IMR-90 (cell line): Measurements from ENCODE around the gene SLC22A2. TPM values are rescaled to one million over a fixed set of nuclear protein-coding genes. Genes with fewer than 3 reads are reported as not detected.

ENCODE experiments used
- ATAC-seq: fragments of 200-7000 bp; cut with Tn5 transposase; 2 replicates; pipeline ENCODE4 v1.9.1; 2020; ENCODE audit warnings: low read depth, mild to moderate bottlenecking, moderate library complexity
- BruUV-seq: library from RNA; stranded (reverse); fragments of 400-500 nt; replicated peaks from 2 replicates; lab custom pipeline; 2021; lab: Mats Ljungman, UMichigan
- CTCF ChIA-PET: fragments of 300-600 bp; formaldehyde crosslinking; extraction: SDS; loops from one replicate; lab custom pipeline; 2021; ENCODE audit warnings: antibody characterized with exemption; lab: Yijun Ruan, JAX
- POLR2A ChIA-PET: fragments of 300-600 bp; sonication (Branson Sonifier 250); formaldehyde crosslinking; loops from one replicate; lab custom pipeline; 2022; ENCODE audit warnings: antibody characterized with exemption; ENCODE audit not compliant: unreplicated experiment; lab: Charles Lee
- DNase-seq: peaks from one replicate; pipeline ENCODE4 v3.0.0; 2013
- H2AFZ ChIP-seq: replicated peaks from 2 replicates; pipeline ENCODE3; 2013; ENCODE audit warnings: low read length, mild to moderate bottlenecking; ENCODE audit not compliant: poor library complexity
- H2AK5ac ChIP-seq: 2 replicates; pipeline ENCODE4 v1.6.1; 2013; ENCODE audit warnings: low read depth, low read length, inconsistent platforms
- H2AK9ac ChIP-seq: replicated peaks from 2 replicates; pipeline ENCODE3; 2013; ENCODE audit warnings: mild to moderate bottlenecking, low read depth, low read length, moderate library complexity; ENCODE audit not compliant: poor library complexity
- H2BK120ac ChIP-seq: 2 replicates; pipeline ENCODE4 v1.6.1; 2013; ENCODE audit warnings: low read depth, low read length, inconsistent platforms
- H2BK15ac ChIP-seq: 3 replicates; pipeline ENCODE4 v1.6.1; 2013; ENCODE audit warnings: low read depth, low read length, inconsistent platforms
- H2BK20ac ChIP-seq: 2 replicates; pipeline ENCODE4 v1.6.1; 2013; ENCODE audit warnings: low read depth, mild to moderate bottlenecking, inconsistent platforms, low read length, moderate library complexity
- H2BK5ac ChIP-seq: 2 replicates; pipeline ENCODE4 v1.6.1; 2013; ENCODE audit warnings: mild to moderate bottlenecking, low read depth, low read length, inconsistent platforms; ENCODE audit not compliant: poor library complexity, severe bottlenecking
- H3K14ac ChIP-seq: replicated peaks from 2 replicates; pipeline ENCODE4 v1.6.1; 2013; ENCODE audit warnings: low read depth, low read length, inconsistent platforms
- H3K18ac ChIP-seq: 2 replicates; pipeline ENCODE4 v1.6.1; 2013; ENCODE audit warnings: low read depth, low read length, control low read depth
- H3K23ac ChIP-seq: 2 replicates; pipeline ENCODE4 v1.6.1; 2013; ENCODE audit warnings: low read depth, low read length, inconsistent platforms
- H3K27ac ChIP-seq: 2 replicates; pipeline ENCODE4 v1.5.1; 2013; ENCODE audit warnings: mild to moderate bottlenecking, control low read depth, low read length; ENCODE audit not compliant: insufficient read depth
- H3K27me3 ChIP-seq: 2 replicates; pipeline ENCODE4 v1.6.1; 2013; ENCODE audit warnings: low read length; ENCODE audit not compliant: control insufficient read depth, insufficient read depth
- H3K36me3 ChIP-seq: 2 replicates; pipeline ENCODE4 v1.6.1; 2013; ENCODE audit warnings: low read length, mixed read lengths; ENCODE audit not compliant: control insufficient read depth, insufficient read depth
- H3K4ac ChIP-seq: 2 replicates; pipeline ENCODE4 v1.6.1; 2013; ENCODE audit warnings: low read depth, low read length, inconsistent platforms
- H3K4me1 ChIP-seq: 2 replicates; pipeline ENCODE4 v1.6.1; 2013; ENCODE audit warnings: low read length, mixed read lengths; ENCODE audit not compliant: control insufficient read depth, insufficient read depth
- H3K4me2 ChIP-seq: 2 replicates; pipeline ENCODE4 v1.6.1; 2013; ENCODE audit warnings: low read depth, mild to moderate bottlenecking, control low read depth, low read length, moderate library complexity
- H3K4me3 ChIP-seq: 2 replicates; pipeline ENCODE4 v1.5.1; 2013; ENCODE audit warnings: low read depth, mild to moderate bottlenecking, control low read depth, low read length, moderate library complexity; ENCODE audit not compliant: insufficient read depth
- H3K56ac ChIP-seq: 2 replicates; pipeline ENCODE4 v1.6.1; 2013; ENCODE audit warnings: low read length, inconsistent platforms; ENCODE audit not compliant: insufficient read depth; ENCODE audit errors: extremely low read depth
- H3K79me1 ChIP-seq, 2 experiments: 2 replicates each; pipeline ENCODE4 v1.6.1; 2013; ENCODE audit warnings: low read length in 2 of 2, inconsistent platforms in 1 of 2, low read depth in 1 of 2
- H3K9ac ChIP-seq: 2 replicates; pipeline ENCODE4 v1.6.1; 2013; ENCODE audit warnings: low read depth, low read length, control low read depth
- H3K9me1 ChIP-seq: 2 replicates; pipeline ENCODE4 v1.6.1; 2013; ENCODE audit warnings: low read length, inconsistent platforms; ENCODE audit not compliant: insufficient read depth
- H3K9me3 ChIP-seq: 2 replicates; pipeline ENCODE4 v1.6.1; 2013; ENCODE audit warnings: low read length; ENCODE audit not compliant: control insufficient read depth, insufficient read depth
- H4K20me1 ChIP-seq: 2 replicates; pipeline ENCODE4 v1.6.1; 2013; ENCODE audit warnings: low read length, inconsistent platforms; ENCODE audit not compliant: insufficient read depth
- H4K5ac ChIP-seq: 2 replicates; pipeline ENCODE4 v1.6.1; 2013; ENCODE audit warnings: mild to moderate bottlenecking, low read depth, low read length, control low read depth
- H4K8ac ChIP-seq, 2 experiments: 2 replicates each; pipeline ENCODE4 v1.6.1; 2013; ENCODE audit warnings: low read depth in 2 of 2, low read length in 2 of 2, control low read depth in 1 of 2, inconsistent platforms in 1 of 2
- H4K91ac ChIP-seq: 2 replicates; pipeline ENCODE4 v1.6.1; 2013; ENCODE audit warnings: low read depth, low read length, inconsistent platforms; ENCODE audit not compliant: insufficient read depth
- BHLHE40 ChIP-seq: fragments of 150-350 bp; IDR thresholded peaks from 2 replicates; pipeline ENCODE4 v1.6.1; 2016; ENCODE audit warnings: mild to moderate bottlenecking, low read depth, low read length
- CEBPB ChIP-seq: IDR thresholded peaks from 2 replicates; pipeline ENCODE4 v1.6.1; 2012; ENCODE audit warnings: low read depth, low read length, improper control_type of control experiment
- CHD1 ChIP-seq: IDR thresholded peaks from 2 replicates; pipeline ENCODE4 v1.6.1; 2012; ENCODE audit warnings: low read depth, low read length, improper control_type of control experiment
- CTCF ChIP-seq: conservative IDR thresholded peaks from 2 replicates; pipeline ENCODE4 v1.5.1; 2012; ENCODE audit warnings: mild to moderate bottlenecking, low read depth, low read length, improper control_type of control experiment
- ELK1 ChIP-seq: fragments of 150-350 bp; IDR thresholded peaks from 2 replicates; pipeline ENCODE4 v1.6.1; 2016; ENCODE audit warnings: low read depth, mild to moderate bottlenecking, low read length, moderate library complexity, borderline replicate concordance
- FOS ChIP-seq: fragments of 150-350 bp; IDR thresholded peaks from 2 replicates; pipeline ENCODE4 v1.6.1; 2016; ENCODE audit warnings: low read depth, low read length
- MAFK ChIP-seq: IDR thresholded peaks from 2 replicates; pipeline ENCODE4 v1.6.1; 2012; ENCODE audit warnings: low read depth, low read length, improper control_type of control experiment
- MAZ ChIP-seq: IDR thresholded peaks from 2 replicates; pipeline ENCODE4 v1.6.1; 2012; ENCODE audit warnings: low read depth, mild to moderate bottlenecking, low read length, improper control_type of control experiment, moderate library complexity, borderline replicate concordance
- MXI1 ChIP-seq: IDR thresholded peaks from 2 replicates; pipeline ENCODE4 v1.6.1; 2012; ENCODE audit warnings: low read depth, mild to moderate bottlenecking, low read length, moderate library complexity, borderline replicate concordance
- NFE2L2 ChIP-seq: fragments of 150-350 bp; IDR thresholded peaks from 2 replicates; pipeline ENCODE4 v1.6.1; 2016; ENCODE audit warnings: low read depth, mild to moderate bottlenecking, low read length
- POLR2A ChIP-seq: IDR thresholded peaks from 2 replicates; pipeline ENCODE4 v1.6.1; 2012; ENCODE audit warnings: mild to moderate bottlenecking, low read depth, low read length
- RAD21 ChIP-seq: IDR thresholded peaks from 2 replicates; pipeline ENCODE4 v1.6.1; 2012; ENCODE audit warnings: low read length, improper control_type of control experiment
- RCOR1 ChIP-seq: IDR thresholded peaks from 2 replicates; pipeline ENCODE4 v1.6.1; 2012; ENCODE audit warnings: mild to moderate bottlenecking, low read length, improper control_type of control experiment; ENCODE audit not compliant: insufficient replicate concordance
- RFX5 ChIP-seq: IDR thresholded peaks from 2 replicates; pipeline ENCODE4 v1.8.0; 2012; ENCODE audit warnings: low read depth, mild to moderate bottlenecking, low read length, moderate library complexity
- SMC3 ChIP-seq: fragments of 150-350 bp; IDR thresholded peaks from 2 replicates; pipeline ENCODE4 v1.6.1; 2016; ENCODE audit warnings: low read depth, mild to moderate bottlenecking, antibody characterized with exemption, low read length, moderate library complexity
- USF2 ChIP-seq: fragments of 150-350 bp; IDR thresholded peaks from 2 replicates; pipeline ENCODE4 v1.6.1; 2017; ENCODE audit warnings: mild to moderate bottlenecking, antibody characterized with exemption, low read length, low read depth
- WGBS, 2 experiments: methylation state at CpG; one replicate each; pipeline versions ENCODE4 v1.1.5 to v1.1.7; 2013; ENCODE audit warnings: missing lambda C conversion rate in 2 of 2; ENCODE audit not compliant: insufficient read length in 1 of 2; ENCODE audit errors: extremely low coverage in 2 of 2; 5-methylcytosine and 5-hydroxymethylcytosine counted together
- dilution Hi-C: fragments of 300-500 bp; cut with HindIII; formaldehyde crosslinking; loops from one replicate; pipeline ENCODE4 v1.14.3; 2018; ENCODE audit warnings: low sequenced_read_pairs; ENCODE audit not compliant: unreplicated experiment
- in situ Hi-C: fragments of 300-500 bp; cut with MboI; formaldehyde crosslinking; loops from 3 replicates; pipeline ENCODE4 v1.14.3; 2019; ENCODE audit warnings: low sequenced_read_pairs, inconsistent platforms, mixed read lengths
- intact Hi-C: fragments of 100-400 bp; cut with micrococcal nuclease; formaldehyde crosslinking; loops from 2 replicates; pipeline ENCODE4 v1.10.0; 2022
- polyA plus RNA-seq, 3 experiments: library from polyadenylated mRNA; depleted of rRNA; stranded (reverse); fragments of >200 nt; gene quantifications; 2 replicates each; pipeline ENCODE4 v1.2.3, GENCODE V29; 2012; ENCODE audit warnings: low replicate concordance in 1 of 3
- total RNA-seq: library from RNA; depleted of rRNA; stranded (reverse); fragments of >200 nt; gene quantifications from 2 replicates; pipeline ENCODE4 v1.2.3, GENCODE V29; 2012

The SLC22A2 gene
- total and polyA plus RNA-seq, 2 of the 4 experiments (the other 2 are of a cell fraction), result not detected

- Histone ChIP-seq H3K4ac (no peak overlapping the region), H2BK20ac (no peak overlapping the region), H3K4me3 (no peak overlapping the region), H4K5ac (no peak overlapping the region), H4K20me1 (no peaks in the 10 kb centered on the region), H3K9me1 (no peaks in the 10 kb centered on the region), H3K14ac (no peak overlapping the region), H4K91ac (no peak overlapping the region), H2BK15ac (no peak overlapping the region), H3K79me1 (no peaks in the 10 kb centered on the region), H3K4me2 (no peak overlapping the region), H2AK5ac (no peak overlapping the region), H3K4me1 (no peaks in the 10 kb centered on the region), H3K36me3 (no peaks in the 10 kb centered on the region), H3K18ac (no peak overlapping the region), H2BK5ac (no peak overlapping the region), H2AK9ac (no peak overlapping the region), H3K23ac (no peak overlapping the region), H2AFZ (no peak overlapping the region), H4K8ac (no peak overlapping the region), H3K56ac (no peak overlapping the region), H3K9ac (no peak overlapping the region), H3K27me3 (no peaks in the 10 kb centered on the region), H3K9me3 (no peaks in the 10 kb centered on the region), H3K27ac (no peak overlapping the region), H2BK120ac (no peak overlapping the region)
- ChIA-PET POLR2A (no interaction called here), CTCF (no interaction called here)
- in situ Hi-C loops, result no loop called here
- WGBS, 2 experiments, result 67% methylated on average over 1 of the region's 2 CpGs; no CpG with 5 or more reads in 1 of the 2 experiments
- no peak for DNase-seq
- dilution Hi-C loops, result no loop called here
- intact Hi-C loops, result no loop called here
- no peak for ATAC-seq
- BruUV-seq, result no TSS peak
- TF ChIP-seq SMC3, result no peak
- TF ChIP-seq USF2, result no peak
- TF ChIP-seq RAD21, result no peak
- TF ChIP-seq RFX5, result no peak
- no peak for TF ChIP-seq MAFK
- no peak for TF ChIP-seq BHLHE40
- TF ChIP-seq FOS, result no peak
- TF ChIP-seq POLR2A, result no peak
- TF ChIP-seq CTCF, result no peak
- TF ChIP-seq CEBPB, result no peak
- TF ChIP-seq MXI1, result no peak
- TF ChIP-seq CHD1, result no peak
- no peak for TF ChIP-seq NFE2L2
- TF ChIP-seq RCOR1, result no peak
- no peak for TF ChIP-seq ELK1
- no peak for TF ChIP-seq MAZ
Measured at GRCh38 chr6:160177220-160177619, 81.4 kb downstream of the SLC22A2 start.
